Chondrocyte (in vitro differentiated cells): ENCODE data around the gene NR1I3. TPM values are rescaled to one million over a fixed set of nuclear protein-coding genes. Genes with fewer than 3 reads are reported as not detected.
A peak's percentile ranks its signal among the peaks of the same experiment; 100 is the strongest.
"Not testable (repeated sequence)": the region's sequence is repeated elsewhere in the genome, so short reads cannot be mapped to it uniquely, and the experiment has no call there.

ENCODE experiments used
- DNase-seq: peaks from one replicate; pipeline ENCODE4 v3.0.0; 2021; ENCODE audit warnings: mixed read lengths, low spot score
- H3K27ac Mint-ChIP-seq: one replicate; pipeline ENCODE4 v1.8.0; 2021; ENCODE audit warnings: mild to moderate bottlenecking, moderate library complexity, mixed read lengths; ENCODE audit not compliant: unreplicated experiment
- H3K27me3 Mint-ChIP-seq: 2 replicates; pipeline ENCODE4 v1.8.0; 2021; ENCODE audit warnings: low read depth, mixed read lengths
- H3K36me3 Mint-ChIP-seq: 2 replicates; pipeline ENCODE4 v1.8.0; 2021; ENCODE audit warnings: low read depth, mixed read lengths
- H3K4me1 Mint-ChIP-seq: 2 replicates; pipeline ENCODE4 v1.8.0; 2021; ENCODE audit warnings: low read depth, mild to moderate bottlenecking, mixed read lengths
- H3K4me3 Mint-ChIP-seq: one replicate; pipeline ENCODE4 v1.8.0; 2021; ENCODE audit warnings: mild to moderate bottlenecking, moderate library complexity, mixed read lengths; ENCODE audit not compliant: unreplicated experiment
- H3K9me3 Mint-ChIP-seq: 2 replicates; pipeline ENCODE4 v1.8.0; 2021; ENCODE audit warnings: low read depth, mixed read lengths
- total RNA-seq: library from RNA; stranded (reverse); gene quantifications from 3 replicates; pipeline ENCODE4 v1.2.1, GENCODE V29; 2021
- TF ChIP-seq, protein P1 (sequence below): fragments of 200-600 bp; sonication (generic); IDR thresholded peaks from 2 replicates; pipeline ENCODE4 v1.5.0; 2021; ENCODE audit warnings: antibody characterized with exemption, mild to moderate bottlenecking, moderate library complexity

NR1I3 gene
- total RNA-seq, 1 donor from 2014 or later = not detected

DNA sequence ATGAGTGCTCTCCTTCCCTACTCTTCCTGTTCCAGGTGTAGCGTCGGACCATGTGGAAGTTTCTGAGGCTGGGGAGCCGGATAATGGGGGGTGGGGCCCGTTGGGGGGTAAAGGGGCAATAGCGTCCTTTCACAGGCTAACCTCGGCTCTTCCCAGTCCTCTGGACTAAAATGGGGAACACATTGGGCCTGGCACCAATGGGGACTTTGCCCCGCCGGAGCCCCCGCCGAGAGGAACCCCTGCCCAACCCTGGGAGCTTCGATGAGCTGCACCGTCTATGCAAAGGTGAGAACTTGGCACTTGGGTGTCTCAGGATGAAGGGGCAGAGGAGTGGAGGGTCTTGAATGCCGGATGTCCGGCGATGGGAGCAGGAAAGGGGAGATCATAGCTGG lies 11.7 kb downstream of the NR1I3 start:
- Mint-ChIP-seq H3K4me3 (peak overlapping the region; percentile 100), H3K27me3 (no peaks in the 10 kb centered on the region), H3K36me3 (peaks cover 16% of the 10 kb centered on the region), H3K4me1 (peaks cover 26% of the 10 kb centered on the region), H3K9me3 (no peaks in the 10 kb centered on the region), H3K27ac (peak overlapping the region; percentile 97)
- DNase-seq = no peak
- TF ChIP-seq, protein P1, sequence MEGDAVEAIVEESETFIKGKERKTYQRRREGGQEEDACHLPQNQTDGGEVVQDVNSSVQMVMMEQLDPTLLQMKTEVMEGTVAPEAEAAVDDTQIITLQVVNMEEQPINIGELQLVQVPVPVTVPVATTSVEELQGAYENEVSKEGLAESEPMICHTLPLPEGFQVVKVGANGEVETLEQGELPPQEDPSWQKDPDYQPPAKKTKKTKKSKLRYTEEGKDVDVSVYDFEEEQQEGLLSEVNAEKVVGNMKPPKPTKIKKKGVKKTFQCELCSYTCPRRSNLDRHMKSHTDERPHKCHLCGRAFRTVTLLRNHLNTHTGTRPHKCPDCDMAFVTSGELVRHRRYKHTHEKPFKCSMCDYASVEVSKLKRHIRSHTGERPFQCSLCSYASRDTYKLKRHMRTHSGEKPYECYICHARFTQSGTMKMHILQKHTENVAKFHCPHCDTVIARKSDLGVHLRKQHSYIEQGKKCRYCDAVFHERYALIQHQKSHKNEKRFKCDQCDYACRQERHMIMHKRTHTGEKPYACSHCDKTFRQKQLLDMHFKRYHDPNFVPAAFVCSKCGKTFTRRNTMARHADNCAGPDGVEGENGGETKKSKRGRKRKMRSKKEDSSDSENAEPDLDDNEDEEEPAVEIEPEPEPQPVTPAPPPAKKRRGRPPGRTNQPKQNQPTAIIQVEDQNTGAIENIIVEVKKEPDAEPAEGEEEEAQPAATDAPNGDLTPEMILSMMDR = no peak

DNA sequence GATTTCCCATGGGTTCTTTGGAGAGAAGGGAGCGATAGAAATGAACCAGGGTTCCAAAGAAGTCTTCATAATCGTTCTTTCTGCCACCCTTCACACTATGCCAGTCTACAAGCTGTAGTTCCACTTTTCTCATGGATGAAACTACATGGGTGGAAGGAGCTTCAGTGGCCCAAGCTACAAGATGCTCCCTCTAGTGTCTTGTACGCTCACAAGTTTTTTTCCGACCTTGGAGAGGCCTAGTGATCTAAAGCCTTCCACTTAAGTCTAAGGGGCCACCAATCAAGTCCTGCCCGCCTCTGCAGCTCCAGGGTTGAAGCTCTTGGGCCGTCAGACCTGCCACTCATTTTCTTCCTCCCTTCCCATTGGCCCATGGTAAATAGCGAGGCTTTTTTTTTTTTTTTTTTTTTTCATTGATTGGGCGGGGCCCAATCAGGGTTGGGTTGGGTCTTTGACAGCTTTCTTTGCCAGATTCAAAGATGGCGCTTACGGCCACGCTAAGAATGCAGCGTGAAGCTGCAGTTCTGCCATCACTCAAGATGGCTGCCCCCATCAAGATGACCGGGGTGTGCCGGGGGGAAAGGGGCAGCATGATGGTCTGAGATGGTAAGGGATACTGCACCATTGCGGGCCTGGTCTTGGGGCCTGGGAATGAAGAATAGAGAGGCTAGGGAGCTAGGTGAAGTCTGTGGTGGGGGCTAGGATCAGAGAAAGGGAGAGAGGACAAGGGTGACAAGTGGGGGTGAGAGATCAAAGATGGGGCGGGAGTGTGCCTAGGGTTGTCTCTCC lies 12.3 kb downstream of the NR1I3 start, which contains the start of gene TOMM40L:
TOMM40L (plus strand) TSS at position 527 of the 786 bp plus-strand sequence. CDS start 430 bp downstream, outside the sequence.
- TF ChIP-seq, protein P1 = peak; percentile 79
- peak within 1 kb of the TSS; percentile 97 for H3K27ac Mint-ChIP-seq
- peak; percentile 89 for DNase-seq
- peaks cover 16% of the 10 kb centered on the region for H3K36me3 Mint-ChIP-seq
- no peaks in the 10 kb centered on the region for H3K27me3 Mint-ChIP-seq
- no peaks in the 10 kb centered on the region for H3K9me3 Mint-ChIP-seq
- peaks cover 26% of the 10 kb centered on the region for H3K4me1 Mint-ChIP-seq
- peak within 1 kb of the TSS; percentile 100 for H3K4me3 Mint-ChIP-seq

DNA sequence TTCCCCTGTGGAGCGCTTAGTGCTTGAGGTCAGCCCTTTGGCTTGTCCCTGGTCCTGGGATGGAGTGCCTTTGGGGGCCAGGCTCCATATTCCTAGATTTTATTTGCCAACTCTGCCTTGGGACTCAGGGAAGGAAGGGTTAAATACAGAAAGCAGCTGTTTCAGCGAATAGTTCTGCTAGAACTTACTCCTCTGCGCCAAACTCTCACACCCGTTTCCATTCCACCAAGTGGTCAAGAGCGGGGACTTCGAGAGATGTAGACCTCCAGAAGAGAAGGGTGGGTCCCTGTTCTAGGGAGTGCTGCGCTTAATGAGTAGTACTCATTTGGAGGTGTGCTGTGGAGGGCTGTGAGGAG lies 12.8 kb downstream of the NR1I3 start:
- Mint-ChIP-seq H3K27me3 (no peaks in the 10 kb centered on the region), H3K4me1 (peaks cover 26% of the 10 kb centered on the region), H3K27ac (peak overlapping the region; percentile 97), H3K36me3 (peaks cover 12% of the 10 kb centered on the region), H3K9me3 (no peaks in the 10 kb centered on the region), H3K4me3 (no peak overlapping the region)
- DNase-seq = no peak
- TF ChIP-seq, protein P1 = no peak

DNA sequence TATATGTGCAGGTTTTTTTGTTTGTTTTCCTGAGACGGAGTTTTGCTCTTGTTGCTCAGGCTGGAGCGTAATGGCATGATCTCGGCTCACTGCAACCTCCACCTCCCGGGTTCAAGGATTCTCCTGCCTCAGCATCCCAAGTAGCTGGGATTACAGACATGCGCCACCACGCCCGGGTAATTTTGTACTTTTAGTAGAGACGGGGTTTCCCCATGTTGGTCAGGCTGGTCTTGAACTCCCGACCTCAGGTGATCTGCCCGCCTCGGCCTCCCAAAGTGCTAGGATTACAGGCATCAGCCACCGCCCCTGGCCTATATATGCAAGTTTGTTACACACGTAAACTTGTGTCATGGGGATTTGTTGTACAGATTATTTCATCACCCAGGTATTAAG lies 13.3 kb downstream of the NR1I3 start:
- not testable (repeated sequence) for H3K27ac Mint-ChIP-seq, H3K4me3 Mint-ChIP-seq
- peaks cover 26% of the 10 kb centered on the region for H3K4me1 Mint-ChIP-seq

DNA sequence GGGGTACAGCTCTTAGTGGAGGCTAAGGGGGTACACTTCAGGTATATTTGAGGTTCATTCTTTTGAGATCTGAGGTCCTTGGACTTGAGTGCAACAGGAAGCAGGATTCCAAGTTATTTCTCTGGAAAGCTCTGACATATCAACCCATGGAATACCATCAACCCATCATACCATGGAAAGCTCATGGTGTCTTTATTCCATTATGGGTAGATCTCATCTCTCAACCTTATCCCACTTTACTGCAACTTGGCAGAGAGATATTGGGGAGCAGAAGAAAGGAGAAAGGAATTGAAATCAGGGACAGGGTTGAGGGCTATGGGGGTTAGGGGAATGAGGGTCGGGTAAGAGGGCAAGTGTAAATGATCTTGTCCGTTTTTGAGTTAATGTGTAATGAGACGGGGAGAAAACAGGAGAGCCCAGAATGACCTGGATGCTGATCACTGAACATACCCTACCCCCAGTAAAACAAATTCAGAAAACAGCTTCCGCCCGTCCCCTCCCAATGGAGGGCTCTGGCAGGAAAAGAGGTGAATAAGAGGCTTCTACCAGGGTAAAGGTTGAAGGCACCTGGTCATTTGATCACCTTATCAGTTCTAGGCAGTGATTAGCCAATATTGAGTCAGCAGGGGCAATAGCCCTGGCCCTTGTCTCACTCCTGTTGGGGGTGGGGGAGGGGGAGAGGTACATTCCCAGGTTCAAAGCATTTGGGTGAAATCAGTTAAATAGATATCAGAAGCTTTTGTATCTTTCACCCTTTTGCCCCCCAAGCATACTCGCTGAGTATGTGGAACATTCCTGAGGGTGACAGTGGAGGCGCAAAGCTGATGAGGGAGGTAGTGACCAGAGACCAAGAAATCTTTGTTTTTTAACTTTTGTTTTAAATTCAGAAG lies 14.0 kb downstream of the NR1I3 start:
- Mint-ChIP-seq H3K27ac (no peak overlapping the region), H3K9me3 (no peaks in the 10 kb centered on the region), H3K4me1 (peaks cover 26% of the 10 kb centered on the region), H3K36me3 (peaks cover 8% of the 10 kb centered on the region), H3K4me3 (no peak overlapping the region), H3K27me3 (no peaks in the 10 kb centered on the region)
- TF ChIP-seq, protein P1 = no peak
- DNase-seq = peak; percentile 26

More for the DNA sequence above, 13.3 kb downstream of the NR1I3 start:
- peak; percentile 29 for DNase-seq
- H3K9me3 Mint-ChIP-seq, H3K27me3 Mint-ChIP-seq: not testable (repeated sequence)
- peaks cover 12% of the 10 kb centered on the region for H3K36me3 Mint-ChIP-seq
